ENCODE results near the gene GSG1L.
A peak's percentile ranks its signal among the peaks of the same experiment; 100 is the strongest.

Gene GSG1L

DNA sequence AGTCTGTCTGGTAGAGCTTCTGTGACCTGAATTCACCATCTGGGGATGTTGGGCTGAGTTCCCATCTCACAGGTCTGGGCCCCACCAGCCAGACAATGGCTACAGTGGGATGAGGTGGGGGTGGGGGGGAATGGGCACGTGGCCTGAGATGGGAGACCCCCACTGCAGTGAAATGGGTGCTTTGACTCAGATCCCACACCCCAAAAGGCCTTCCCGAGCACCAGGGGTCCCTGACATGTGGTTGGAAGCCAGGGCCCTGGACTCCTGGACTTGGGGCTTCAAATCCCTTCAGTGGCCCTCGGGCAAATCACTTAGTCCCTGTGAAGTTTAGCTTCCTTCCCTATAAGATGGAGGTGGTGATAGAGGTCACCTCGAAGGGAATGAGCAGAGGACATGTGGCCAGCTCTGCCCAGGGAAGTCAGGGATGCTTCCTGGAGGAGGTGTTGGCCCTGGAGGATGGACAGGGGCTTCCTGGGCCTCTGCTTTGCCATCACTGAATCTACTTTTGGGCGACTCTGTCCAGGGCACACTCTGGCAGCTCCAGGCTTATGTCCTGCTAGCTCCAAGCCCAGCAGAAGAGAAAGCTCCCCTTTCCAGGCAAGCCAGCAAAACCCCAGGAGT, 295.4 kb downstream of the GSG1L start:
- DNase-seq: no peak

DNA sequence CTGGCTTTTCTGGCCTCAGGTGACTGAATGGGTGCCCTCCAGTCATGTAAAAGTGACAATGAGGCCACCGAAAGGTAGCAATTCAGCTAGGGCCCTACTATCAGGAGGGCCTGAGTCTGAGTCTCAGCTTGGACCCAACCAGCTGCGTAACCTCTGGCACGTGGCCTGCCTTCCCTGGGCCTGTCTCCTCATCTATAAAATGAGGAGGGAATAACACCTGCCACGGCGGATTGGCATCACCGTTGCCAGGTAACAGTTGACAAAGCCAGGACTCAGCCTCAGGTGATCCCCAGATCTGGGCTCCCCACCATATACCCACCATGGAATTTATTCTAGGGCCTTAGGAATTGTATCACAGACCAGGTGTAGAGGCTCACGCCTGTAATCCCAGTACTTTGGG, 296.4 kb downstream of the GSG1L start:
- no peak for DNase-seq

DNA sequence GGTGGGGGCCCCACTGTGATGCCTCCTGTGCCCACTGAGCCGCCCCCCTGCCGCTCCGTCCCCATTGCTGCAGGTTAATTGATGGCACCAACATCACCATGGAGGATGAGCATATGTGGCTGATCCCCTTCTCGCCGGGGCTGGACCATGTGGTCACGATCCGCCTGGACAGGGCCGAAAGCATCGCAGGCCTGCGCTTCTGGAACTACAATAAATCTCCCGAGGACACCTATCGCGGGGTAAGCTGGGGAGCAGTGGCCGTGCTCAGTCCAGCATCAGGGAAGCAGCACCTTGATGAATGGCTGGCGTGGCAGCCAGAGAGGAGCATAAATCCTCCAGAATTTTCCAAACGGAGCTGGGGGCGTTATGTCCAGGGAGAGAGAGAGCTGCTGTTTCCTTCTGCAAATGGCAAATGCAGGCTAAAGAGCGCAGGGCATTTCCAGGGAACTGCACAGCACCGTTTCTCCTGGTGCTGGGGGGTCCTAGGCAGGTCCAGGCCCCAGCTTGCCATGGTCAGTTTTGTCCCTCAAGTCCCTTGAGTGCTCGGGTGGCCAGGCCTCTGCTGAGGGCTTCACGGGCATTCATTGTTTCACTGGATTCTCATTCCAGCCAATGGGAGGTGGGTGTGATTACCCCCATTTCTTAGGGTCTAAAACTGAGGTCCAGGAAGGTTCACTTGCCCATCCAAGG, 297.1 kb downstream of the GSG1L start:
- DNase-seq: no peak

DNA sequence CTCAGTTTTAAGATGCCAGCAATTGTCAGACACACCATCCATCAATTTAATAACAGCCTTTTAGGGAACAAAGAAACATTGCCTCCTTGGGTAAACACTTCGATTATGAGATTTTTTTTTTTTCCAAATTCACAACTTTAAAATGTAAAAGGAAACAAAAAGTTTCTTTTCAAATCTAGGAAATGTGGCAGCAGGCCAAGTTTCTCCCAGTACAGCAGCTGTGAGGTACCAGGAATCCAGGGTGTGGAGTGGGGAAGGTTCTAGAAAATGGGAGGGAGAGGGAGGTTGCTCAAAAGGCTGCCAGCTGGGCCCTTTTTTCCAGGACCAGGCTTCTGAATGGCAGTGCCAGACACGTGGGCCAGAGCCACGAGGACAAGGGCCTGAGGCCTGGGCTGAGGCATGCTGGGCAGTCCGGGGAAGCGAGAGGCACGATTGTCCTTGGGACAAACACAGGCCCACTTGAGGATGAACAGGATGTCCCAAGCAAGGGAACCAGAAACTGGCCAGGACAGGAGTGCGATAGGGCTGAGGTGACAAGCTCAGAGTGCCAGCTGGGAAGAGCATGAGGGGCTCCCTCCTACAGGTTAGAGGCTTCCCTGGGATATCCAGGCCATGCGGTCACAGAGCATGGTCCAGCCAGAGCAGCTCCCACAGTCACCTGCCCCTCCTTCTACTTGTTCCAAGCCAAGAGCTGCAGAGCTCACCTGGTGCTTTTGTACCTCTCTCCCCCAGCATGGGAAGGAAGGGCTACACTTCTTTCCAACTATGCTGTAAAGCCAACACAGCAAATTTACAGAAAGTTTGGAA, 298.4 kb downstream of the GSG1L start:
- no peak for DNase-seq

DNA sequence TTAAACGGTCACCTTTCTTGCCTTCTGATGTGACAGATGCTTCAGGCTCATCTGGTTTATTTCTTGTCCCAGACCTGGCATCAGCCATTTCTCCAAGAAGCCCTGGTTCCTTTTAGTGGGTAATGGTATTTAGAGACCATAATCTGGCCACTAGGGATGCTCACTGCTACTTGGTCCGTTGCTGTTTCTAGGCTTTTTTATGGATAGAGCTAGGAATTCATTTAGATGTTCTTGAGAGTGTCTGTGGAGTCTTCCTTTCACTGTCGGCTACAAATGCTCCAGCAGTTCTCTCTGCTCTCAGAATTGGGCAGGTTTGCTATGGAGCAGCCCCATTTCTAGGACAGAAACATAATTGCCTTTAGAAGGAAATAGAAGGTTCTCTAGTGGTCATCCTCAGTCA, 299.1 kb downstream of the GSG1L start:
- DNase-seq: no peak

DNA sequence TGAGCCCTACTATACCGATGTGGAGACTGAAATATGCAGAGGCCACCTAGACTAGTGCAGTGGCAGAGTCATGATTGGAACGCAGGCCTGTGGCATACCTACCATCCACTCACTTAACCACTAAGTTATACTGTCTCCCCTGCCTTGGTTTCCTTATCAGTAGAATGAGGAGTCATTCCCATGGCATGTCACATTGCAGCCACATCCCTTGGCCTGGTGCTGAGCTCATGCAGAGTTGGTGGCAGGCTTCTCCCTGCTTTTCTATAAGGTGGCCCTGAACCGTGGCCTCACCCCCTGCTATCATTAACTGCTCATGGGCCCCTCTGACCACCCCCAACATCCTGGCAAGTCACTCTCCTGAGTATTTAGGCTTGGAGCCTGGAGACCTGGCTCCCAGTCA, 301.1 kb downstream of the GSG1L start:
- no peak for DNase-seq

DNA sequence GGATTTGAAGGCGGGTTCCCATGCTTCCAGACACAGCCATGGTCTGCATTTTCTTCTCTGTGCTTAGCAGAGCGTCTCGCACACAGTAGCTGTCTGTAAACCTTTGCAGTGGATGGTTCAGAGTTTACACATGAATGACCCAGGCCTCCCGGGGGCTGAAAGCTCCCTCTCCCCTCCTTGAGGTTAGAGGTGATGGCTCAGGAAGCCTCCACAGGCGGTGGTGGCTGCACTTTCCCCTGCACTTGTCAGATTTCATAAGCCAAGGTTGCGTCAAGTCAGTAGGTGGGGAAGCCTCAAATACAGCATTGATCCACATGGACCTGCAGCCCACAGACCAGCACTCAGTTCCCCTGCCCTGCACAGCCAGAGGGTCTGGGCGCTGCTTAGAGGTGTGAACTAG, 301.7 kb downstream of the GSG1L start:
- DNase-seq: peak in 1 of 2 experiments; percentile 1

DNA sequence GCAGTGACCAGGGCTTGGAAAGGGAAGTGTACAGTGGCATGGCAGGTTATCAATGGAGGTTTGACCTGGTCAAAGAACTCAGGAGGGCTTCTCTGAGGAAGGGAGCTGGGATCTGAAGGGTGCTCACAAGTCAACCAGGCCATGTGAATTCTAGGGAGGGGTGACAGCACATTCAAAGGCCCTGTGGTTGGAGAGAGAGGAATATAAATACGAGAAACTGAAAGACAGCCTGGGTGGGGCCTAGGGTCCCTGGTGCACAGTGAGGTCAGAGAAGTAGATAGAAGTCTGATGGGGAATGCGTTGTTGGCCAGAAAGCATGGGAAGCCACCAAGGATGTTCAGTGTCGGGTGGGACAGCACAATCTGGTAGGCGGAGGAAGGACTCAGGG, 302.7 kb downstream of the GSG1L start:
- no peak for DNase-seq

DNA sequence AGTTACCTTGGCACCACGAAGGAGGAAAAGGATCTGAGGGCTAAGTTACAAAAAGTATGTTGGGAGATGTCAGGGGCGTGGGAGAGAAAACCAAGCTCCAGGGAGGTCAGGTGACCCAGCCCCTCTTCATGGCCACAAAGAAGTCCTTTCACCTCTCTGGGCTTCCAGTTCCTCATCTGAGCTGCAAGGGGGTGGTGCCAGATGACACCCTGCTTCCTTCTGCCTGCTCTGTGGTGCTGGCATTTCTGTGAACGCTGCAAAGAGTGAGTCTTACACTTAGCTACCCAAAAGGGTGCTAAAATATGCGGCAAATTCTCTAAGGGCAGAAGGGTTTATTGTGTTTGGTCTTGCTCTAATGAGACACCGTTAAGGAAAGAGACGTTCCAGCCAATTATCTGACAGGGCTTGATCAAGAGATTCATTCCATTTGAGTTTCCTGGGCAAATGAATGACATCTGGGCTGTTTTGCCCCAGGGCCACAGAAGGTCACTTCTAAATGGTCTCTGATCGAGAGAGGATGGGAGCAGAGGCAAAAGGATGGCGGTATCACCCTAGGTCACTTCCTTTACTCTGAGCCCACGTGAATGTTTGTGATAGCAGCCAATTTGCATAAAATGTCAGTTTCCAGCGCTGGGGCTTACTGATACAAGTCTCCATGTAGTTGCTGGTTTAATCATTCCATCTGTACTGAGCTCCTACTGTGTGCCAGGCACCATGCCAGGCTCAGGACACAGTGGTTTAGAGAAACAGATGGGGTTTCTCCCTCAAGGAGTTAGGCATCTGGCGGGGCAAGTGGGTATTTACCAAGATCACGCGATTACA, 303.3 kb downstream of the GSG1L start:
- peak; percentile 42 to 69 for DNase-seq

DNA sequence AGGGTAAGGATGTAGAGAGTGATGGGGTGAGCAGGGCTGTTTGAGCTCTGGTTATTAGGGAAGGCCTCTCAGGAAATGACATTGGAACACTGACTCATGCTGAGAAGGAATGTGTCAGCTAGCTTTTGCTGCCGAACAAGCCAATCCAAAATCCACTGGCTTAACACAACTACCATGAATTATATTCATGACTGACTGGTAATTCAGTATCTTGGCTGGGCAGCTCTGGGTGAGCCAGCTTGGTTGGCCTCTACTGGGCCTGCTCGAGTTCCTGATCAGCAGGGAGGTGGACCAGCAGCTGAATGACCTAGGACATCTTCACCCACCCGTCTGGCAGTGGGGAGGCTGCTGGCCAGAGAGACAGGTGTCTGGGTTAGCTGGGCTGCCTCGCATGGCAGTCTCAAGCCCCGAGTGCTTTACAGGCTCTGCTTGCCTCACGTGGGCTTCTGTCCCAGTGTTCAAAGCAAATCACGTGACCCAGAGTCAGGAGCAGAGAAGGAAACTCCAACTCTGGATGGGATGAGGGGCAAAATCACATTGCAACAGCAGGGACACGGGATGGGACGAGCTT, 304.1 kb downstream of the GSG1L start:
- no peak for DNase-seq

DNA sequence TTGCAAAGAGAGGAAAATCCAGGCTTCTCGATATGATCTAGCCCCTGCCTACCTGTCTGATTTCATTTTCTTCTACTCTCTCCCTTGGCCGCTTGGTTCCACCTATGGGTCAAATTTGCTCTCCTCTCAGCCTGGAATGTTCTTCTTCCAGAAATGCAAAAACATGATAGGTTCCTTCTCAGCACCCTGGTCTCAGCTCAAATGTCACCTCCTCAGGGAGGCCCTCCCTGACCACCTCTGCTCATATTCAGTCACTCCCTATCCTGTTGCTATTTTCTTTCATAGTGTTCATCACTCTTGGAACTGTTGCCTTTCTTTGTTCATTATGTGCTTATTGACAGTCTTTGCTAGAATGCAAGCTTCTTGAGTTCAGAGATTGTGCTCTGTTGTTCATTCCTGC, 305.0 kb downstream of the GSG1L start:
- DNase-seq: no peak

DNA sequence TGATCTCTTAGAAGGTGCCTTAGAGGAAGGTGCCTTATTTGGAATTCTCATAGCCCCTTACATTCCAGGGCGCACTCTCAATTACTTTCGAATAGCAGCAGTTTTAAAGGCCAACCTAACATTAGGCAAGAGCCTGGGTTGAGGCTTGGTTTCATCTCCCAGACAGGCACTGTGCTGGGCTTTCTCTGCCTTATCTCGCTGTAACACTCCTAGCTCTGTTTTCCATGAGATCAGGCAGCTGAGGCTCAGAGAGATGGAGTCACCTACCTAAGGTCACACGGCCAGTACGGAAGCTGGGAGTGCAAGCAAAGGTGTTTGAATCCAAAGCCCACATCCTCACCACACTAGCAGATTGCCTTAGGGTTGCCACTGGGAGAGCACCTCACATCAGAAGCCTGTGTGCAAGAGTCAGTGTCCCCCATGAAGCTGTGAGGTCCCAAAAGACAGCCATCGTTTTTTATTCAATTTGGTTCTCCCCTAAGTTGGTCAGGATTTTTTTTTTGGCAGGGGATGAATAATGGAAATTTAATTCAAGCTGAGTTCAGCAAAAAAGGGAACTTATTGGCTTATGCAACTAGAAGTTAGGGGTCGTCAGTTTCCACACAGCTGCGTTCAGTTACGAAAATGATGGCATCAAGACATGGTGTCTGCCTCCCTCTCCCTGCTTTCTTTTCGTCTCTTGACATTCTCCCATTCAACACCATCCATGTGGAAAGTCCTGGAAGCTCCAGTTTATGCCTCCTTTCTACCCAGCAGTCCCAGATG, 307.1 kb downstream of the GSG1L start:
- DNase-seq: peak; percentile 32 to 33

DNA sequence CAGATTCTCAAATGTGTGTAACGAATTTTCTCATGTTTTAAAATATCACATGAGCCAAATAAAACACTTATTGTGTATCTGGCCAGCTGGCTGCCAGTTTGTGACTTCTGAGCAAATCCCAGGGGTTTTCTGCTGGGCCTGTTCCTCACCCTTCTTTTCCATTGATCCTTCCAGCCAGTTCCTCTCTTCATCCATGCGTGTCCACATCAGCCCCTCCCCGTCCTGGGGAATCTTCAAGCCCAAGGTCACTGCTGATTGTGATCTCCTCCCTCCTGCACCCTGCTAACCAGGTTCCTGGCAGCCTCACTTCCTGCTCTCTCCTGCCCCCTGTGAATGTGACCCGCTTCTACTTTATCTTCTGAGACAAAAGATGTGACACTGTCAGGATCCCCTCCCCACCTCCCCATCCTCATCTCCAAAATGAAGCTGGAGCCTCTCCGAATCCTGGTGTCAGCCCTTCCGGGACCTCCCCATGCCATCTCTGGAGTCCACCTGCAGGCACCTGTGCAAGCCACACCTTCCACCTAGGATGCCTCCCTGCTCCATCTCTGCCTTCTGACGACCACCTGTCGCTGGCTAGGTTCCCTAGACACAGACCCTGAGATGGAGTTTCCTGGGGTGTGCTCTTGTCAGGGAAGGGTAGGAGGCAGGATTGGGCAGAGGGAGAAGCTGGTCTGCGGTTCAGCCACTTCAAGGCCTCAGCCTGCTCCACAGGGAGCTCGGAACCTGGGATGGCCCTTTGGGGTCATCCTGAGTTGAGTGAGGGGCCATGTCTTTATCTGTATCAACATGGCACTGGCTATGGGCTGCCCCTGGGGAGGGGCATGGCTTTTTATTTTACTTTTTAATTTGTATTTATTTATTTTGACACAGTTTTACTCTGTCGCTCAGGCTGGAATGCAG, 308.5 kb downstream of the GSG1L start:
- no peak for DNase-seq

DNA sequence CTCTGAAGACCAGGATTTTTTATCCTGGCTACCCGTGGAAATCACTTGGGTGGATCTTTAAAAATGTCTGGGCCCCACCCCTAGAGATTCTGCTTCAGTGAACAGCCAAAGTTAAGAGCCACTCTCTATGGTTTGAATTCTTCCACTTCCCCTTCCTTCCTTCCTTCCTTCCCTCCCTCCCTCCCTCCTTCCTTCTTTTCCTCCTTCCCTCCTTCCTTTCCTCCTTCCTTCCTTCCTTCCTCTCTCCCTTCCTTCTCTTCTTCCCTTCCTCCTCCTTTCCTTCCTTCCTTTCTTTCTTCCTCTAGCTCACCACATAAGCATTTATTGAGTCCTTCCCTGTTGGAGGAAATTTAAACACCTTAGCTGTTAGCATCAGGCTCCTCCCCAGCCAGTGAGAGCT, 310.0 kb downstream of the GSG1L start:
- DNase-seq: no peak

DNA sequence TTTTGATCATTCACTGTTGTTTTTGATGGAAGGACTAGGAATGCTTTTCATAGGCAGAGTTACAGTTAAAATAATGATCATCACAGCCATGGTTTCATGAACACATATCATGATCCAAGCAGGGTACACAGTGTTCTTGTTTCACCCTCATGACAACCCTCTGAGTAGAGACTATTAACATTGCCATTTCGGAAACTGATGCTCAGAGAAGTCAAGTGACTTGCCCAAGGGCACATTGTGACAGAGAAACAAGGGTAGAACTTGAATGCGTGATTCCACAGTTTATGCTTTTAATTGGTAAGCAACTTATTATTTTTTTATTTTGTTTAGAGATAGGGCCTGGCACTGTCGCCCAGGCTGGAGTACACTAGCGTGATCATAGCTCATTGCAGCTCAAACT, 311.3 kb downstream of the GSG1L start:
- DNase-seq: no peak

DNA sequence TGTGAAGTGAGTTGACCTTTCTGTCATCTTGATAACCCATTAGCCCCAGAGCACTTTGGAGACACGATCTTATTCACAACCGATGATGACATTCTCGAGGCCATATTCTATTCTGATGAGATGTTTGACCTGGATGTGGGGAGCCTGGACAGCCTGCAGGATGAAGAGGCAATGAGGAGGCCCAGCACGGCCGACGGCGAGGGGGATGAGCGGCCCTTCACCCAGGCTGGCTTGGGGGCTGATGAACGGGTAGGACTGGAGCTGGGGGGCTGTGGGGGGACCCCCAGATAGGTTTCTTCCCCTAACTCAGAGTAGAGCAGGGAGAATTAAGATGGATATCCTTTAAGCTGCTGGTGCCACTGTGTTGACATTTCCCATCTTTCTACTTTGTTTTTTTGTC, 311.8 kb downstream of the GSG1L start:
- DNase-seq: no peak

DNA sequence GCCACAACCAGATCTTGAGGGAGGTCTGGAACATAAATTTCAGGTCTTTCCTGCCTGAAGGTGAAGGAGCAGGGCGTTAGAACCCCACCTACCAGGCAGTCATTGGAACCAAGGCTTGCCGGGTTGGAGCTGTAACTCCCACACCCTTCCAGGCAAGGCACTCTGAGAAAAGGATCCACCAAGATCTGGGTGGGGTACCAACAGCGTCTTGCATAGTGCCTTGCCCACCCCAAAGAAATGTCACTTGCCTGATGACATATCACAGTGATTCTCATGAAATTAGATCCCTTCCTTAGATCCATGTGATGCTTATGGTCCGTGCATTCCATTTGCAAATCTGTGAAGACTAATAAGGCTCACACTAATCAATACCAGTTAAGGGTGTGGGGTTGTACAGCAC, 312.3 kb downstream of the GSG1L start:
- DNase-seq: no peak

DNA sequence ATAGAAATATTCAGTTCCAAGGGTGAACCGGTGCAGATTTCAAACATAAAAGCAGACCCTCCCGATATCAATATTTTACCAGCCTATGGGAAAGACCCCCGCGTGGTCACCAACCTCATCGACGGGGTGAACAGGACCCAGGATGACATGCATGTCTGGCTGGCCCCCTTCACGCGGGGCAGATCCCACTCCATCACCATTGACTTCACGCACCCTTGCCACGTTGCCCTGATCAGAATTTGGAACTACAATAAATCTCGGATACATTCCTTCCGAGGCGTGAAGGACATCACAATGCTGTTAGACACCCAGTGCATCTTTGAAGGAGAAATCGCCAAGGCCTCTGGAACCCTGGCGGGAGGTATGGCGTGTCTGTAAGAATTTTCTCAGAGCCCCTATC, 313.6 kb downstream of the GSG1L start:
- DNase-seq: no peak

DNA sequence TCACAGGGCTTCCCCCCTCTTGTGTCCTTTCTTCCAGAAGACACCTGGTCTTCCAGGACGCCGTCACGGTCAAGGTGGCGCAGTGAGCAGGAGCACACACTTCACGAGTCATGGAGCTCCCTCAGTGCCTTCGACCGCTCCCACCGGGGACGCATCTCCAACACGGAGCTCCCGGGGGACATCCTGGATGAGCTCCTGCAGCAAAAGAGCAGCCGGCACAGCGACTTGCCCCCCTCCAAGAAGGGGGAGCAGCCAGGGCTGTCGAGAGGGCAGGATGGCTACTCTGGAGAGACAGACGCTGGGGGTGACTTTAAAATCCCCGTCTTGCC, 314.0 kb downstream of the GSG1L start:
- DNase-seq: no peak

DNA sequence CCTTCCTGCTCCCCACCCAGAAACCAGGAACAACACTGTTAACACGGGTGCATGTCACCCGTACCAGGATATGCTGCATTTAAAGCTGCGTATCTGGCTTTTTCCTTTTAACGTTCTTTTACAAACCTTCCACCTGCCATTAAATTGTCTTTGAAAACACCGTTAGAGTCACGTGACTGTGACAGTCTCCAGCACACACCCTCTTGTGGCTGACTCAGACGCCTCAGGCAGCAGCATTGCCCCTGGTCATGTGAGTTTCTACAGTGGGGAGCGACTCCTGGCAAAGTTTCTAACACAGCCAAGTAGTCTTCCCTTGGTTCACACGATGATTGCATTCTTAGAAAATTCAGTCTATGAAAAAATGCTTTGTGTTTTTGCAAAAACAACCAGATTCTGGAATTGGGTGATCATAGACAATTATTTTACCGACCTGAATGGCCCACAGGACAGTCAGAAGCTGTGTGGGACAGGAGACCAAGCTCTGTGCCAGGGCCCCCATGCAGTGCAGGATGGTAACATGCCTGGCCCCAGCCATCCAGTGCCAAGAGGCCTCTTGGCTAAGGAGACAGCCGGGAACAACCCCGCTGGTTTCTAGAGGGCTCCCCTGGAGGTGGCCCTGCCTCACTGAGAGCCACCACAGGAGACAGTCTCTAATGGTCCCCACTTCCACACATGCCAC, 314.5 kb downstream of the GSG1L start:
- DNase-seq: peak; percentile 9 to 22

DNA sequence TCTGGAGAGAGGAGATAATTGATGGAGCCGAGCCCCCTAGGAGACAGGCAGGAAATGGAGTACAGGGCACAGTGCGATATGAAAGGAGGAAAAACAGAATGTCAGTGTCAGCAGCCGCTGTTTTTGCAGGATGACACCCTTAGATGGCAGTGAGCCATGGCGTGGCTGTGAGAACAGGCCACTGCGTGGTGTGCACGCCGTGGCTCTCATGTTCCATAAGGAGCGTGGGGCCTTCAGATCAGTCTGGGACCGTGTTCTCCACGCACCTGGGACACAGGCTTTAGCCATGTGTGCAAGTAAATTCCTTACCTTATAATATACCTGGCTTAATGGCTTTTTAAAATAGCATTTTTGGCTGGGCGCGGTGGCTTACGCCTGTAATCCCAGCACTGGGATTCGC, 315.6 kb downstream of the GSG1L start:
- no peak for DNase-seq
